Measurements from ENCODE around the gene TK1.

The TK1 gene

DNA sequence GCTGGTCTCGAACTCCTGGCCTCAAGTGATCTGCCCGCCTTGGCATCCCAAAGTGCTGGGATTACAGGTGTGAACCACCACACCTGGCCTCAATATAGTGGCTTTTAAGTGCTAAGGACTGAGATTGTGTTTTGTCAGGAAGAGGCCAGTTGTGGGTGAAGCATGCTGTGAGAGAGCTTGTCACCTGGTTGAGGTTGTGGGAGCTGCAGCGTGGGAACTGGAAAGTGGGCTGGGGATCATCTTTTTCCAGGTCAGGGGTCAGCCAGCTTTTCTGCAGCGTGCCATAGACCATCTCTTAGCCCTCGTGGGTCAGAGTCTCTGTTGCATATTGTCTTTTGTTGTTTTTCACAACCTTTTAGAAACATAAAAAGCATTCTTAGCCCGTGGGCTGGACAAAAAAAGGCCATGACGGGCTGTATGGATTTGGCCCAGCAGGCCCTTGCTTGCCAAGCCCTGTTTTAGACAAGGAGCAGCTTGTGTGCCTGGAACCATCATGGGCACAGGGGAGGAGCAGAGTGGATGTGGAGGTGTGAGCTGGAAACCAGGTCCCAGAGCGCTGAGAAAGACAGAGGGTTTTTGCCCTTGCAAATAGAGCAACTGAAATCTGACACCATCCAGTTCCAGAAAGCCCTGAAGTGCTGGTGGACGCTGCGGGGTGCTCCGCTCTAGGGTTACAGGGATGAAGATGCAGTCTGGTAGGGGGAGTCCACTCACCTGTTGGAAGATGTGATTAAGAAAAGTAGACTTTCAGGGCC, 32.7 kb upstream of the TK1 start:
- DNase-seq: no peak

DNA sequence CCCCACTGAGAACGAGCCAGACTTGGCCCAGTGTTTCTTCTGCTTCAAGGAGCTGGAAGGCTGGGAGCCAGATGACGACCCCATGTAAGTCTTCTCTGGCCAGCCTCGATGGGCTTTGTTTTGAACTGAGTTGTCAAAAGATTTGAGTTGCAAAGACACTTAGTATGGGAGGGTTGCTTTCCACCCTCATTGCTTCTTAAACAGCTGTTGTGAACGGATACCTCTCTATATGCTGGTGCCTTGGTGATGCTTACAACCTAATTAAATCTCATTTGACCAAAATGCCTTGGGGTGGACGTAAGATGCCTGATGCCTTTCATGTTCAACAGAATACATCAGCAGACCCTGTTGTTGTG, 27.8 kb upstream of the TK1 start:
- no peak for DNase-seq

DNA sequence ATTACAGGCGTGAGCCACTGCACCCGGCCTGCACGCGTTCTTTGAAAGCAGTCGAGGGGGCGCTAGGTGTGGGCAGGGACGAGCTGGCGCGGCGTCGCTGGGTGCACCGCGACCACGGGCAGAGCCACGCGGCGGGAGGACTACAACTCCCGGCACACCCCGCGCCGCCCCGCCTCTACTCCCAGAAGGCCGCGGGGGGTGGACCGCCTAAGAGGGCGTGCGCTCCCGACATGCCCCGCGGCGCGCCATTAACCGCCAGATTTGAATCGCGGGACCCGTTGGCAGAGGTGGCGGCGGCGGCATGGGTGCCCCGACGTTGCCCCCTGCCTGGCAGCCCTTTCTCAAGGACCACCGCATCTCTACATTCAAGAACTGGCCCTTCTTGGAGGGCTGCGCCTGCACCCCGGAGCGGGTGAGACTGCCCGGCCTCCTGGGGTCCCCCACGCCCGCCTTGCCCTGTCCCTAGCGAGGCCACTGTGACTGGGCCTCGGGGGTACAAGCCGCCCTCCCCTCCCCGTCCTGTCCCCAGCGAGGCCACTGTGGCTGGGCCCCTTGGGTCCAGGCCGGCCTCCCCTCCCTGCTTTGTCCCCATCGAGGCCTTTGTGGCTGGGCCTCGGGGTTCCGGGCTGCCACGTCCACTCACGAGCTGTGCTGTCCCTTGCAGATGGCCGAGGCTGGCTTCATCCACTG, 27.3 kb upstream of the TK1 start, which contains the start of gene BIRC5:
Gene BIRC5, plus strand, starts transcription at position 238 of the 690 bp plus-strand sequence. Its CDS starts 64 bp downstream, at position 302.
- DNase-seq: peak; percentile 87

DNA sequence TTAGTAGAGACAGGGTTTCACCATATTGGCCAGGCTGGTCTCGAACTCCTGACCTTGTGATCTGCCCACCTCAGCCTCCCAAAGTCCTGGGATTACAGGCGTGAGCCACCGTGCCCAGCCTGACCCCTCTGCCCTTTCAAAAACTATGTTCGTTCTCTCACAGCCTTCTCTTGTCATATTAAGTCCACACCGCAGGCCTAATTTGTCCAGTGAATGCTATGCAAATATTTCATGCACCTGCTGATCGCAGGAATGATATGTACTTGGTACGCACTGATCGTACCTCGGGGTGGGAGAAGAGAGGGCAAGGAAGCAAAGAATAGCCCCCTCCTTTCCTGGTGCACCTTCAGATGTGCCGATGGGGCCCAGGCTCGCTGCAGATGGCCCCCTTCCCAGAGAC, 24.2 kb upstream of the TK1 start:
- no peak for DNase-seq

DNA sequence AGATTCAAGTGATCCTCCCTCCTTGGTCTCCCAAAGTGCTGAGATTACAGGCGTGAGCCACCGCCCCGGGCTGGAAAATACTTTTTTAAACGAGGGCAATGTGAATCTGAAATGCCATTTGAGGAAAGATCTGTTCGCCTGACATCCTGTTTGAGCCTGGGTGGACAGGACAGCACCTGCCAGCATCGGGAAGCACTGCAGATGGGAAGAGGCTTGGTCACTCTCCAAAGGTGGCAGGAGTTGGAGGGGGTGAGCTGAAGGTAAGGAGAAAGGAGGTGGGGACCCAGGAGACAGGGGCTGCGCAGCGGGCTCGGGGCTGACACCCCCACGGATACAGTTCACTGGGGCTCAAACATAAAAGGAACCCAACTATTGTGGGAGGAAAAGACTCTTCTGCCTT, 23.3 kb upstream of the TK1 start:
- no peak for DNase-seq

DNA sequence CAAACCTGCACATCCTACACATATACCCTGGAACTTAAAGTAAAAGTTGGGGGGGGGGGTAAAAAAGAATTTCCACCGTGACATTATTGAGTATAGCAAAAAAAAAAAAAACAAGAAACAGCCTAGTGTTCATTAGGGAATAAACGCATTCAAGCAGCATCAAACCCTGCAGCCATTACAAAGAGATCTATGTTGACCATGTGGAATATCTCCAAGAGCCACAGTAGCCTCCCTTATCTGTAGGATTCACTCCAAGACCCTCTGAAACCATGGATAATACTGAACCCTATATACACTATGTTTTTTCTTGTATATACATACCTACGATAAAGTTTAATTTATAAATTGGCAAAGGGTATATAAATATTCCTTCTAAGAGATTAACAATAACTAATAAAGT, 21.6 kb upstream of the TK1 start:
- DNase-seq: no peak

DNA sequence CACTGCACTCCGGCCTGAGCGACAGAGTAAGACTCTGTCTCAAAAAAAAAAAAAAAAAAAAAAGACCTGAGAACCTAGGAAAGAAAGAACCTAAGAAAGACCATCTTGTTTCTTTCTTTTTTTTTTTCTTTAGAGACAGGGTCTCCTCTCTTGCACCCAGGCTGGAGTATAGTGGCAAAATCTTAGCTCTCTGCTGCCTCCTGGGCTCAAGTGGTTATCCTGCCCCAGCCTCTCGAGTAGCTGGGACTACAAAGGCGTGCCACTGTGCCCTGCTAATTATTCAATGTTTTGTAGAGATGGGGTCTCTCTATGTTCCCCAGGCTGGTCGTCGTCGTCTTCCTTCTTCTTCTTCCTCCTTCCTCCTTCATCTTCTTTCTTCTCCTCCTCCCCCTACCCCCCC, 19.4 kb upstream of the TK1 start:
- DNase-seq: no peak

DNA sequence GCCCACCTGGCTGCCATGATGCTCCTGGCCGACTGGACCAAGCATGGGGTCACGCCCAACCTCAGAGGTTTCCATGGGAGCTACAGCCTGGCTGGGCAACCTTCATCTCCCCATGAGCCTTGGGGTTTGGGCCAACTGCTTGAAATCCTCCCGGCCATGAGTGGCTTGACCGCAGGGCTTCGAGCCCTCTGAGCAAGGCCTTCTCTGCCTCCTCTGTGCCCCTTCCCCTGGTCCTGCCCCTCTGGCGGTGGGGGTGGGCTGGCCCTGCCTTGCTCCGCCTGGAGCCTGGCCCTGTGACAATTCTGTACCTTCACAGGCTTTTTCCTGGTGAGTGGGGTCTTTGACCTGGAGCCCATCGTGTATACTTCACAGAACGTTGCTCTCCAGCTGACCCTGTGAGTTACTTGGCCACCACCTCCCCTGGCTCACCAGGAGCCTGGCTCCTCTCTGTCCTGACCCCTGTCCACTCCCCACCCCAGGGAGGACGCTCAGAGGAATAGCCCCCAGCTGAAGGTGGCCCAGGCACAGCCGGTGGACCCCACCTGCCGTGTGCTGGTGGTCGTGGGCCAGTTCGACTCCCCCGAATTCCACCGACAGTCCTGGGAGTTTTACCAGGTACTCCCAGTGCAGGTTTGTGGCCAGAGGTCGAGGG, 18.4 kb upstream of the TK1 start:
- no peak for DNase-seq

DNA sequence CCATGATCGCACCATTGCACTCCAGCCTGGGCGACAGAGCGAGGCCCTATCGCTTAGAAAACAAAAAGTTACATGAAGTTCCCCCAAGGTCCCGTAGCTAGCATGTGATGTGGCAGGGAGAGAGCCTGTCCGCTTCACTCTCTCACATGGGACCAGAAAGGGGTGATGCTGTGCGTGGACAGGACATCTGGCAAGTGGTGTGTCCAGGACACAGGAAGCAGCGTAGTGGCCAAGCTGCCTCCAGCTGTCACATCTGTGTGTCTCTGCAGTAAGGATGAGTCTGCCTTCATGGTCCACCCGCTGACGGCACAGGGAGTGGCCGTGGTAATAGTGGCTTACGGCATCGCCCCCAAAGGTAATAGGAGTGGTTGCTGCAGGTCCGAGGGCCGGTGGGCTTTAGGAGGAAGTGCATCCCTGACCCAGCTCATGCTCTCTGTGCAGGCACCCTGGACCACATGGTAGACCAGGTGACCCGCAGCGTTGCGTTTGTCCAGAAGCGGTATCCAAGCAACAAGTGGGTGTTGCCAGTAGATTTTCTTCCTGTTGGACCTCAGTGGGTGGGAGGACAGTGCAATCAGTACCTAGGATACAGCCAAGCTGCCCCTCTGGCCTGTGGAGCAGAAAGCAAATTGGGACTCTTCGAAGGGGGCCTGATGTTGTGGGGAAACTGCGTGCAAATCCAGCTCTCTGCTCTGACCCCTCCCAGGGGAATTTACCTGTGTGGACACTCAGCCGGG, 17.7 kb upstream of the TK1 start:
- no peak for DNase-seq

DNA sequence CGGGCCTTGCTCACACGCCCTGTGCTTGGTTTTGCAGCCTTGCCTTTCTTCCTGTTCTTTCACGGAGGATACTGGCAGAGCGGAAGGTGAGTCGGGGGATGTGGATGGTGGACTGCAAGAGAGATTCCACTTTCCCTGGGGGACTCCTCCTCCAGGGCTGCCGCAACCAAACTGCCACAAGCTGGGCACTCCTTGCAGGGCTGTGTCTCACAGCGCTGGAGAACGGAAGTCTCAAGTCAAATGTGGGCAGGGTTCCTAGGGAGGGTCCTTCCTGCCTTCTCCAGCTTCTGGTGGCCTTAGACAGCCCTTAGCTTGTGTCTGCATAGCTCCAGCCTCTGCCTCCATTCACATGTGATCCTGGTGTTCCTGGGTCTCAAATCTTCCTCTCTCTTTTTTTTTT, 15.8 kb upstream of the TK1 start:
- DNase-seq: no peak

DNA sequence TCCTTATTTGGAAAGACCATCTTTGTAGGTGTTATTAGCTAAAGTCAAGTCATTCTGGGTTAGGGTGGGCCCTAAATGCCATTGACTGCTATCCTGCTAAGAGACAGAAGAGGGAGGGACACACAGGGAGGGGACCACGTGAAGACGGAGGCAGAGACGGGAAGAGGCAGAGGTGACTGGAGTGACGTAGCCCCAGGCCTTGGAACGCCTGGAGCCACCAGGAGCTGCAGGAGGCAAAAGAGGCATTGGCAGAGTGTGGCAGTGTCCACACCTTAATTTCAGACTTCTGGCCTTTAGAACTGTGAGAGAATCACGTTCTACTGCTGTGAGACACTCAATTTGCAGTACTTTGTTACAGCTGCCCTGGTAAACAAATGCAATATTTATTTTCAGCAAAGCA, 13.6 kb upstream of the TK1 start:
- no peak for DNase-seq

DNA sequence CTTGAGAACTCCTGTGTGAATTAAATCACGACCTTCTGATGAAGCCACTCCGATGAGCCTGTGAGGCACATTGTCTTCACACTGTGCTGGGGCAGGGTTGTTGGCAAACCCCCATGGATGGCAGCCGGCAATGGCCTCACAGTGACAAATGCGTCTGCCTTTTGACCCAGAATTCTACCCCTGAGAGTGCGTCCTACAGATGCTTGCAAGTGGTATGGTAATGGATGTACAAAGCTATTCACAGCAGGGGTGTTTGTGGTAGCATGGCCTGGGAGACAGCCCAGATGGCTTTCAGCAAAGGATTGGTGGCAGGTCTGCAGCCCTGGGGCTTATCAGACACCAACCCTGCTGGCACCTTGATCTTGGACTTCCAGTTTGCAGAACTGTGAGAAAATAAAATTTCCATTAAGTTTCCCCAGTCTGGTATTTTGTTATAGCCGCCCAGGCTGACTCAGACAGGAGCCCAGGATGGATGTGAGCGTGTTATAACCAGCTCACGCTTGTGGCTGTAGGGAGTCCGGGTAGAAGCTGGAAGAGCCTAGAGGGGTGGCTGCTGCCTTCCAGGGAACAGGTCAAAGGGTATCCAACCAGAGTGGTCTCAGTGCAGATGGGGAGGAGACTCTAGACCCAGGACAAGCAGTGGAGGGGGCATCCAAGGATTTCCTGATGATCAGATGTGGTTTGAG, 10.4 kb upstream of the TK1 start:
- no peak for DNase-seq

DNA sequence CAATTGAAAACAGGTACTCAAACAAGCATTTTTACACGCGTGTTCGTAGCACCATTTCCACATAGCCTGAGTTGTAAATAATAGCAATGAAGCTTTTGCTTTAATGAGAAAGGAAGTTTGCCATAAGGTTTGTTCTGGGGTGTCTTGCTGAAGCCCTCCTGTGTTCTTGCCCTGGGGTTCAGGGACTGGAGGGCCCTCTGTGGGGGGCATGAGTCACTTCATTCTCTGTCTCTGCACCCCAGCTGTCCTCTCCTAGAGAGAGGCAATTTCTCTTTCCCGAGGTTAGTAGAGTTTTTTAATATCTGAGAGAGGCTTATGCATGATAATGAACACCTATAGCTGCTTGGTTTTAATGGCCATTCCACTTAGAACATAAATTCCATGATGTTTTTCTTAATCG, 9.9 kb upstream of the TK1 start:
- DNase-seq: no peak

DNA sequence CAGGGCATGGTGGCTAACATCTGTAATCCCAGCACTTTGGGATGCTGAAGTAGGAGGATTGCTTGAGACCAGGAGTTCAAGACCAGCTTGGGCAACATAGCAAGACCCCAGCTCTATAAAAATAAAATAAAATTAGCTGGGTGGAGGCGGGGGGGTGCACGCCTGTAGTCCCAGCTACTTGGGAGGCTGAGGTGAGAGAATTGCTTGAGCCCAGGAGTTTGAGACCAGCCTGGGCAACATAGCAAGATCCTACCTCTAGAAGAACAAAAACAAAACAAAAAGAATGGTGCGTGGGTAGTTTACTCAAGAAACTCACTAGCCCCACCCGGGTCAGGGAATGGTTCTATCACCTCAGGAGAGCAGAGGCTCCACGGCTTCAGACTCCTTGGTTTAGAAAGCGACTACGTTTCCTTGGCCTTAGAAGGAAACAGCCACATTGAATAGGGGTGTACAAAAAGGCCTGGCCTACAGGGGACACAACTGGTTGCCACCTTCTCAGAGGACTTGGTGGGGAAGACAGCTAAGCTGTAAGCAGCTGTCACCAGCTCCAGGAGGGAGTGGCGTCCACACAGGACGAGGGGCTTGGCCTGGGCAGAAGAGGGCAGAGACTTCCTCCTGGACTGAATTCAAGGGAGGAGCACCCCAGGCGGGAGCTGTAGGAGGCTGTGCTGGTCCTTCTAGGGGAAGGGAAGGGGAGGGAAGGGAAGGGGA, 716 bp downstream of the TK1 start:
- DNase-seq: no peak

DNA sequence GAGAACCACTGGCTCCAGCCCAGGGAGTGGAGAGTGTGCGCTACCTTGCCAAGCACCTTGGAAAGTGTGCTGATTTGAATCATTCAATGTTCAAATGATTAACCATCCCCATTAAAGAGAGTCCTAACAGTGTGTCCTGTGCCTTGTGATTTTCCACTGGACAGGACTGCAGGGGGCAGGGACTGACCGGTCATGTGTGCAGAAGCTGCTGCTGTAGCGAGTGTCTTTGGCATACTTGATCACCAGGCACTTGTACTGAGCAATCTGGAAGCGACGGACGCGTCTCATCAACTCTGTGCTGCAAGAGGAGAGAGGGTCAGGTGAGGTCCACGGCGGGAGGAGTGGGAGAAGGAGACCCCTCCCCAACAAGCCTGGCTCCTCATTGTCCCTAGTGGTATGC, 2.0 kb downstream of the TK1 start:
- DNase-seq: no peak

DNA sequence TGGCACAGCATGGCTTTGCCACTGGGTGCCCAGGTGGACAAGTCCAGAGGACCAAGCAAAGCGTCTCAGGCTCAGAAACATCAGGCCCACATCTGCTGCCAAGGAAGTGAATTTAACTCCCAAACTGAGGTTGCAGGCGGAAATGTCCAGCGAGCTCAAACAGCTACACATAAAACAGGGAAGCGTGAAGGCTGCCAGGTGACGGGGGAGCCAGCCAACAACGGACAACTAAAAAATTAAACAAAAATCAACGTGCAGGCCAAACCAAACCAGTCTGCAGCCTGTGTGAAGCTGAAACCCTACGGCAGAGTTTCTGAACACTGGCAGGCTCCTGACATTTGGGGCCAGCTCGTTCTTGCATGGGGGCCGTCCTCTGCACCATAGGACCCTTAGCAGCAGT, 2.5 kb downstream of the TK1 start:
- DNase-seq: no peak

DNA sequence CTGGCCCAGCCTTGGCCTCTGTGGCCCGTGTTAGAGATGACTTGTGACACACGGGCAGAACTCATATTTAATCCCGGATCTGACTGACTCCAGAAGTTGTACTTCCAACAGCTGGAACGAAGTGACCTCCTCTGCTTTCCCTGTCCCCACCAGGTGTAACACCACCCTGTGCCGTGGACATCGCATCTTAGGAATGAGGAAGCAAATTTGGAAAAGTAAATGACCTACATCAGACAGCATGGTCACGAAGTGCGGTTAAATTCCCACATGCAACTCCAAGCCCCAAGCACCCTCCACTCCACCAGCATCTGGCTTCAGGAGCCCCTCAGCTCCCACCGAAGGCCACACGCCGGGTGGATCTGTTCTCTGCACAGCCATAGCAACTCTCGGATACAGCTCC, 2.9 kb downstream of the TK1 start:
- no peak for DNase-seq

DNA sequence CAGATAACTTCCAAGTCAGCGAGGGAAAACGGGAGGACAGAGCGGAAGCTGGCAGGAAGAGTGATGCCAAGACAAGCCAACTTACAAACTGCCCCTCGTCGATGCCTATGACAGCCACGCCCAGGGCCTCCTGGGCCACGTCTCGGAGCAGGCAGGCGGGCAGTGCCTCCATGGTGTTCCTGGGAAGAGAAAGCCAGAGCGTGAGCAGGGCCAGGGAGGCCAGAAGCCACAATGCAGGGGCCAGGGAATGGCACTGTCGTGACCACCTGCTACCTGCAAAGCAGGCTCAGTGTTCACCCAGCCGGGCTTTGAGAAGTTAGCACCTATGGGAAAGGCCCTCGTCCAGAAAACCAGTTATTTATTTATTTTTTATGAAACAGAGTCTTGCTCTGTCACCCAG, 4.3 kb downstream of the TK1 start:
- DNase-seq: no peak

DNA sequence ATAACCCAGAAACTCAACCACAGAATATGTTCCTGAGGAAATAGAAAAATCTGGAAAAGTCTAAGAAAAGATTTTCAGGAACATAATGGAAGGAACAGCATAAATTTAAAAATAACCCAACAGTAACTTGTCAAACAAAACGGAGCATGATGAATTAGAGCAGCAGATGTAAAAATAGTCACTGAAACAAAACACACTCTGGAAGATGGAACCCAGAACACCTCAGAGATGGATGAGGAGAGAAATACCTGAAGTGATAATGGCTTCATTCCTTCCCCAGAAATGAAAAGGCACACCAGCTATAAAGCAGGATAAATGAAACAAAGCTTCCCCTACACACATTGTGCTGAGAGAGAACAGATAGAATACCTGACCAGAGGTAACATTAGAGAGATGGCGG, 6.3 kb downstream of the TK1 start:
- DNase-seq: no peak

DNA sequence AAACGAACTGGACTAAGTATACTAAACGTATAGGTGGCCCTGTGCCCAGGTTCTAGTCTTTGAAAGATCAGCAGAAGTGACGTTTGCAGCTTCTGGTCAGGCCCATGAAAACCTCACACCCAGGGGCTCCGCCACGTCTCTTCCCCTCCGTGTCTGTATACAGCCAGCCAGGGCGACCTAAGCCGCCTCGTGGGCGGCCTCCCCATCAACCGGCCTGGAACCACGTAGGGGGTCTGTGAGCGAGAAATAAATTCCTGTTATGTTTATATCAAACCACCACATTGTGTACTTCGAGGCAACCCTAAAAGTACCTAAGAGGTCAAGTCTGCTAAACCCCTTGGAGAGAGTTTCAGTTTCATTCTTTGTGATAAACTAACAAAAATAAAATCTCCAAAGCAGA, 6.8 kb downstream of the TK1 start:
- no peak for DNase-seq

DNA sequence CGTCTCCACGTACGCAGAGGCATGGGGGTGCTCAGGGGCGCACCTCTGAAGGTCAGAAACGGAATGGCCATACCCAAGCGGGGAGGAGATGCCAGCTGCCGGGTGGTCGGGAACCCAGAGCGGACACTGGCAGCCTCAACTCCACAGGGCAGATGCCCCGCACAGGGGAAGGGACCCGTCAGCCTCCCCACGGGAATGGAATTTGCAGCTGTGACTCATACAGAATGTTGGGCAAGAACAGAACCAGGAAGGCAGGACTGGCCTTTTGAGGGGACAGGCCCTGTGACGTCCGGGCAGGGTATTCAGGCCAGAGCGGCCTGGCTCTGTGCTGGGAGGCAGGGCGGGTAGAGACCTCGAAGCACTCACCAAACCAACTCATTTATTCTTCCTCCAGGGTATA, 7.5 kb downstream of the TK1 start:
- no peak for DNase-seq

DNA sequence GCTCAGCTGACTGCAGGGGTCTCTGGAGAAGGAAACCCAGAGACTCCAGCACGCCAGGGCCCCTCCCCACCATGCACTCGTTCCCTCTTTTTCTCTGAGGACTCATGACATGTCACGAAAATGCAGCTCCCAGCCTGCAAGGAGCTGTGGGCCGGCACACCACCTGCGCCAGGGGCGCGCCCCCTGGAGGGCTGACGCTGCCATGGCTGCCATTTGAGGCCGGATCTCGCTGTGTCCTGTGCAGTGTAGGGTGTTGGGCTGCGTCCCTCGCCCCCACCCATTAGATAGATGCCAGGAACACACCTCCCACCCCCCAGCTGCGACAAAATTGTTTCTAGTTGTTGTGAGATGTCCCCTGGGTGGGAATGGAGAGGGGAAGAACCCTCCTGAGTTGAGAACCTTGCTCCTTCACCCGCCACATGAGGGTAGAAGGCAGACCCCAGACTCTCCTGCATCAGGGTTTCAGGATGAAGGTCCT, 10.3 kb downstream of the TK1 start:
- DNase-seq: no peak
